ENCODE results near the gene GPR151.
"Not testable (repeated sequence)": the region's sequence is repeated elsewhere in the genome, so short reads cannot be mapped to it uniquely, and the experiment has no call there.

GPR151 gene

DNA sequence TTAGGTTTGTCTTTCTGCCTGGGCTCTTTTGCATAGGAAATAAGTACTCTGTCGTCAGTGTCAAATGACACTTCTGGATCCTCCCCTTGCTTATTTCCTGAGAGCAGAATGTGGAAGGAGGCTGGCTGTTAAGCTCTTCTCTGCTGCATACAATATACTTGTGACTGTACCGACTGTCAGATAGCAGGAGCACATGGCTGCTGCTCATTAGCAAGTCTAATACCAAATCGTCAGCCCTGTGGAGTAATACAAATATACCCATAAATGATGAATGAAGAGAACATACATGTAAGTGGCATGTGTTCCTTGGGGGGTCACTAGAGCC, at the start of gene GPR151:
TSS of gene GPR151 (minus strand) at position 40 of the 325 bp plus-strand sequence. CDS start 77 bp downstream, outside the sequence.
- Histone ChIP-seq H3K4me1 (ENCODE audit: control insufficient read depth, insufficient read depth, low read length) (peaks cover 8% of the 10 kb centered on the region), H3K9ac (ENCODE audit: low read length) (no peak within 1 kb of the TSS), H3K27me3 (ENCODE audit: control insufficient read depth, insufficient read depth, low read length) (no peaks in the 10 kb centered on the region), H3K4me3 (ENCODE audit: low read depth, low read length) (no peak within 1 kb of the TSS), H3K36me3 (ENCODE audit: control insufficient read depth, insufficient read depth, low read length) (peaks cover 15% of the 10 kb centered on the region), H3K9me3 (ENCODE audit: control insufficient read depth, insufficient read depth, low read depth, low read length) (no peaks in the 10 kb centered on the region), H3K27ac (ENCODE audit: low read depth, low read length) (no peak within 1 kb of the TSS)

DNA sequence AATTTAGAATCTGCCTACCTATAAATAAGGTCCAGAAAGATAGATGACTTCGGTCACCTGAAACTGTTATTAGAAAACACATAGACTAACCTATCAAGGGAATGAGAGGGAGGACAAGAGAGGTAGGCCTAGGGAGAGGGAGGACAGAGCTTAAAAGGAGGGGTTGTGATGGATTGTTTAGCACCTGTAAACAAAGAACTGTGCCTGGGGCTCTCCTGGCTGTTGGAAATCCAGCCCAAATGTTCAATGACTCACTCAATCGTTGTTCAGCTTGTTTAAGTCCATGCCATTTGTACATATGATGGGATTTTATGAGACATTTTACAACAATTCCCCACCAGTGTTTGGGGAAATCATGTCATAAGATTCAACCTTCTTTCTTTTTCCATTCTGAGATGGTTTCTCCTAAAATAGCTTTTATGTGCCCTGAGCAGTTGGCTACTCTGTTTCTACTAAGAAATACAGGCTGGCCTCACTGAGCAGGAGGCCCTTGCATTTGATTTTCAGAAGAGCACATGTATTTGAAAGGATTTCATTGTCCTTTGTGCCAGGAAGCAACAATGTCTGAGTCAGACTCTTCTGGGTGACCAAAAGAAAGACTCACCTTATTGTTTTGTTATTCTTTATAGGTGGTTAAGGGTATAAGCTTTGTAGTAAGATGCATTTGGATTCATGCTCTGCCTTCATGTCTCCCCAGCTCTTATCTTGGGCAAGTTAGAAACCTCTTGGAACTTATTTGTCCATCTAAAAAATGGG, 48.2 kb upstream of the GPR151 start:
- no peaks in the 10 kb centered on the region for H3K27me3 ChIP-seq (ENCODE audit: control insufficient read depth, insufficient read depth, low read length)
- H3K27ac ChIP-seq (ENCODE audit: low read depth, low read length): no peak overlapping the region
- H3K9ac ChIP-seq (ENCODE audit: low read length): no peak overlapping the region
- no peaks in the 10 kb centered on the region for H3K36me3 ChIP-seq (ENCODE audit: control insufficient read depth, insufficient read depth, low read length)
- peaks cover 27% of the 10 kb centered on the region for H3K4me1 ChIP-seq (ENCODE audit: control insufficient read depth, insufficient read depth, low read length)
- H3K9me3 ChIP-seq (ENCODE audit: control insufficient read depth, insufficient read depth, low read depth, low read length): no peaks in the 10 kb centered on the region
- H3K4me3 ChIP-seq (ENCODE audit: low read depth, low read length): no peak overlapping the region

DNA sequence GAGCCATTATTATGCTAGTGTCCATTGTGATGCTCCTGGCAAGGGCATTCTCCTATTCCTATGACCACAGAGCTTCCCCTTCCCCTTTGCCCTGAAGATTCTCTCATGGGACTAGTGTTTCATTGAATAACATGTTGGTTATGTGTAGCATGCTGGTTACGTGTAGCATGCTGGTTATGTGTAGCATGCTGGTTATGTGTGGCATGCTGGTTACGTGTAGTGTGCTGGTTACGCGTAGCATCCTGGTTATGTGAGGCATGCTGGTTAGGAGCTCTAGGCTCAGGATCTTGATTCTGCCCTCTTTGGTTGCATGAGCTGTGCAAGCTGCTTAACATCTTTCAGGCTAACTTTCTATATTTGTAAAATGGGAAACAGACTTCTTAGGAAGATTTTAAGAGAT, 46.5 kb upstream of the GPR151 start:
- H3K9ac ChIP-seq (ENCODE audit: low read length): no peak overlapping the region

DNA sequence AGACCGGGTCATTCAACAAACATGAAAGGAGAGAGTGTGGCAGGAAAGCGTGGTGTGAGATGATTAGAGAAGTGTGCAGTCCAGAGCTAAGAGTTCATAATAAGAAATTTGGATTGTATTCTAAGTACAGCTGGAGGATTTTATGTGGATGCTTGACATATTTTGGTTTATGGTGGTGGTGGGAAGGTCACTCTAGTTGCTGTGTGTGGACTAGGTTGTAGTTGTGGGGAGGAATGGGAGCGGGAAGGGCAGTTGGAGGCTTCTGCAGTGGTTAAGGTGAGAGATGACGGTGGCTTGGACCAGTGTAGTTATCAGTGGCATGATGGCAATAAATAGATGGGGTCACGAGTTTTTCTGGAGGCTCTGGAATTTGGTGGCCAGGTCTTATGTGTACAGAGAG, 45.7 kb upstream of the GPR151 start:
- no peak overlapping the region for H3K9ac ChIP-seq (ENCODE audit: low read length)
- H3K27ac ChIP-seq (ENCODE audit: low read depth, low read length): no peak overlapping the region
- H3K27me3 ChIP-seq (ENCODE audit: control insufficient read depth, insufficient read depth, low read length): no peaks in the 10 kb centered on the region
- H3K9me3 ChIP-seq (ENCODE audit: control insufficient read depth, insufficient read depth, low read depth, low read length): peaks cover 10% of the 10 kb centered on the region
- H3K4me3 ChIP-seq (ENCODE audit: low read depth, low read length): no peak overlapping the region
- no peaks in the 10 kb centered on the region for H3K36me3 ChIP-seq (ENCODE audit: control insufficient read depth, insufficient read depth, low read length)
- peaks cover 27% of the 10 kb centered on the region for H3K4me1 ChIP-seq (ENCODE audit: control insufficient read depth, insufficient read depth, low read length)

More for the DNA sequence above, 46.5 kb upstream of the GPR151 start:
- Histone ChIP-seq H3K9me3 (ENCODE audit: control insufficient read depth, insufficient read depth, low read depth, low read length) (peaks cover 3% of the 10 kb centered on the region; the same call in 1 of the 2 replicates), H3K27ac (ENCODE audit: low read depth, low read length) (no peak overlapping the region), H3K4me3 (ENCODE audit: low read depth, low read length) (no peak overlapping the region), H3K36me3 (ENCODE audit: control insufficient read depth, insufficient read depth, low read length) (no peaks in the 10 kb centered on the region), H3K4me1 (ENCODE audit: control insufficient read depth, insufficient read depth, low read length) (peaks cover 27% of the 10 kb centered on the region), H3K27me3 (ENCODE audit: control insufficient read depth, insufficient read depth, low read length) (no peaks in the 10 kb centered on the region)

DNA sequence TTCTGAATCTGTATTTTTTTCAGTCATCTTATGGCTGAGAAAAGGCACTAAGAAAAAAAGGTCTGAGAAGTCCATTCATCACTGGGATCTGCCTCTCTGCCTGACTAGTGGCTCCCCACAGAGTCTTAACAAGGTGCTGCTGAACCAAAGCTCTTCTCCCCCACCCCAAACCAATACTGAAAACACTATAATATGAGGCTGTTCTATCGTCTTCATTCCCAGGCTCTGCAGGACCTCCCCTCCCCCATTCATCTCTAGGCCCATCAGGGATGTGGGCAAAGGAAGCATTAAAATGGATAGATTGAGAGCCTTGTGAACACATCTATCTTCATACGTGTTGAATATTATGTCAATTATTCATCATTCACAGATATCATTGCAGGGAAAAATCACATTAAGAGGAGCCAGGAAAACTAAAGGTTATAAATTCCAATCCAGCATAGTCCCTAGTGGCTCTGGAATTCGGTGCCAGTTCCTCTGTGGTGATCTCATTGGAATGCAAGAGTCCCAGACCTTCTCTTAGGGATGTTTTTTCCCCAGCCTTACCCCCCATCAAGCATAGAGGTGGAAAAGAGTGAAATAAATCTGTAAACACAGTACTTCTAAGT, 44.3 kb upstream of the GPR151 start:
- Histone ChIP-seq H3K36me3 (ENCODE audit: control insufficient read depth, insufficient read depth, low read length) (no peaks in the 10 kb centered on the region), H3K27ac (ENCODE audit: low read depth, low read length) (no peak overlapping the region; the same call in 1 of the 2 replicates), H3K27me3 (ENCODE audit: control insufficient read depth, insufficient read depth, low read length) (no peaks in the 10 kb centered on the region), H3K9ac (ENCODE audit: low read length) (no peak overlapping the region), H3K9me3 (ENCODE audit: control insufficient read depth, insufficient read depth, low read depth, low read length) (peaks cover 16% of the 10 kb centered on the region), H3K4me3 (ENCODE audit: low read depth, low read length) (no peak overlapping the region), H3K4me1 (ENCODE audit: control insufficient read depth, insufficient read depth, low read length) (peaks cover 27% of the 10 kb centered on the region)

DNA sequence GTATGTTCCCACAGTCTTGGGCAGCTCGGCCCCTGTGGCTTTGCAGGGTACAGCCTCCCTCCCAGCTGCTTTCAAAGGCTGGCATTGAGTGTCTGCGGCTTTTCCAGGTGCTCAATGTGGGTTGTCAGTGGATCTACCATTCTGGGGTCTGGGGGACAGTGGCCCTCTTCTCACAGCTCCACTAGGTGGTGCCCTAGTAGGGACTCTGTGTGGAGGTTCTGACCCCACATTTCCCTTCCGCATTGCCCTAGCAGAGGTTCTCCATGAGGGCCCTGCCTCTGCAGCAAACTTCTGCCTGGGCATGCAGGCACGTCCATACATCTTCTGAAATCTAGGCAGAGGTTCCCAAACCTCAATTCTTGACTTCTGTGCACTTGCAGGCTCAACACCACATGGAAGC, 40.9 kb upstream of the GPR151 start:
- H3K36me3 ChIP-seq (ENCODE audit: control insufficient read depth, insufficient read depth, low read length); H3K27ac ChIP-seq (ENCODE audit: low read depth, low read length); H3K27me3 ChIP-seq (ENCODE audit: control insufficient read depth, insufficient read depth, low read length); H3K9ac ChIP-seq (ENCODE audit: low read length); H3K4me3 ChIP-seq (ENCODE audit: low read depth, low read length): not testable (repeated sequence)
- H3K4me1 ChIP-seq (ENCODE audit: control insufficient read depth, insufficient read depth, low read length): peaks cover 15% of the 10 kb centered on the region
- H3K9me3 ChIP-seq (ENCODE audit: control insufficient read depth, insufficient read depth, low read depth, low read length): peaks cover 16% of the 10 kb centered on the region

DNA sequence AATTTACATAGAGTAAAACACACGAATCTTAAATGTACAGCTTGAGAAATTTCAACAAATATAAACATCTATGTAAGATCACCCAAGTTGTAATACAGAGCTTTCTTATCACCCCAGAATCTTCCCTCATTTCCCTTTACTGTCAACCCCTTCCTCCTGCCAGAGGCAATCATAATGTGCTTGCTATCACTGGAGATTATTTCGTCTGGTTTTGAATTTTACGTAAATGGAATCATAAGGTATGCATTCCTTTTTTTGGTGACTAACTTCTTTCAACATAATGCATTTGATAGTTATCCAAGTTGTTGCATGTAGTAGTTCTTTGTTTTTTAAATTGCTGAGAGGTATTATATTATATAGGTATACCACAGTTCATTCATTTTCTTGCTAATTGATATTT, 37.5 kb upstream of the GPR151 start:
- no peaks in the 10 kb centered on the region for H3K36me3 ChIP-seq (ENCODE audit: control insufficient read depth, insufficient read depth, low read length)
- H3K9ac ChIP-seq (ENCODE audit: low read length): no peak overlapping the region
- H3K27me3 ChIP-seq (ENCODE audit: control insufficient read depth, insufficient read depth, low read length): no peaks in the 10 kb centered on the region
- H3K9me3 ChIP-seq (ENCODE audit: control insufficient read depth, insufficient read depth, low read depth, low read length): peaks cover 14% of the 10 kb centered on the region
- no peak overlapping the region for H3K27ac ChIP-seq (ENCODE audit: low read depth, low read length)
- H3K4me1 ChIP-seq (ENCODE audit: control insufficient read depth, insufficient read depth, low read length): no peaks in the 10 kb centered on the region
- H3K4me3 ChIP-seq (ENCODE audit: low read depth, low read length): no peak overlapping the region

DNA sequence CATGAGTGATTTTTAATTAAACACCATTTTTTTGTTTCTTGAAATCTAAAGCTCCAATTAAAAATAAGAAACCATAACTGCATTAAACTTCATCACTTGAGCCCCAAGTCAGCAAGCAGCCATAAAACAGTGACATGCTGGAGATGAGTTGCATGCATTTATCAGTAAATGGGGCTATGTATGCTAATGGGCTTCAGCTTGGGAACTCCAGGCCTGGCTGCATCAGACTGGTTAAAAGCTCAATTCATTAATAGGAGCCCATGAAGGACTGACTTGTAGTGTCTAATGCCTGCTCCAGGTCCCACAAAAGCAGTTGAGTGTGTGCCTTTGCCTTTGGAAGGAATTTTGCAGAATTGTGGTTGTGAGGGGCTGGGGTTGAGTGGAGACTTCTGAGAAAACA, 33.6 kb upstream of the GPR151 start:
- no peaks in the 10 kb centered on the region for H3K36me3 ChIP-seq (ENCODE audit: control insufficient read depth, insufficient read depth, low read length)
- no peaks in the 10 kb centered on the region for H3K9me3 ChIP-seq (ENCODE audit: control insufficient read depth, insufficient read depth, low read depth, low read length)
- H3K27ac ChIP-seq (ENCODE audit: low read depth, low read length): no peak overlapping the region
- no peaks in the 10 kb centered on the region for H3K4me1 ChIP-seq (ENCODE audit: control insufficient read depth, insufficient read depth, low read length)
- H3K27me3 ChIP-seq (ENCODE audit: control insufficient read depth, insufficient read depth, low read length): no peaks in the 10 kb centered on the region
- no peak overlapping the region for H3K9ac ChIP-seq (ENCODE audit: low read length)
- no peak overlapping the region for H3K4me3 ChIP-seq (ENCODE audit: low read depth, low read length)

DNA sequence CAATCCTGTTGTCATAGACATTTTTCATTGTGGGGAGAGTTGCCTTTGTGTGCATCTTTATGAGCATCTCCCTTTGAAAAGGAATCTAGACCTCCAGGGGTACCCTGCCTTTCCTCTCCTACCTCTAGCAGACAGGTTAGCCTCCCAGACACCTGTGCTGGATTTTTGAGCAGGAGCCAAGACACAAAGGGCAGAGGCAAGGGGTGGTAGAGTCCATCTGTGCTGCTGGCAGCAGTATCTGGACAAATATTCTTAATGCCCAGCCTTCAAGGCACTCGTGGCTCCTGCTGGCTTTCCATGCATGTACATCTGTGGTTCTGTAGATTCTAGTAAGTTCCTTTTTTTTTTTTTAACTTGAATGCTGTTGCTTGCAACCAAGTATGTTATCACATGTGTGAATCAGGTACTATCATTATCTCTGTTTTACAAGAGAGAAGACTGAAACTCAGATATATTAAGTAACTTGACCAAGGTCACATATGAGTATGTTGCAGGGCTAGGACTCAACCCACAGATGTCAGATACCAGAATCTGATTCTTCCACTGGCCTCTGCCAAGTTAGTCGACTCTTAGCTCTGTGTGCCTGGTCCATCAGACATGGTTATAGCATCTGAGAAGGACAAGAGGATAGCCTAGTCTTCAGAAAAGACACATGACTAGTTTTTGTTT, 32.9 kb upstream of the GPR151 start:
- Histone ChIP-seq H3K4me1 (ENCODE audit: control insufficient read depth, insufficient read depth, low read length) (no peaks in the 10 kb centered on the region), H3K4me3 (ENCODE audit: low read depth, low read length) (no peak overlapping the region), H3K36me3 (ENCODE audit: control insufficient read depth, insufficient read depth, low read length) (no peaks in the 10 kb centered on the region), H3K27ac (ENCODE audit: low read depth, low read length) (no peak overlapping the region), H3K27me3 (ENCODE audit: control insufficient read depth, insufficient read depth, low read length) (no peaks in the 10 kb centered on the region), H3K9ac (ENCODE audit: low read length) (no peak overlapping the region), H3K9me3 (ENCODE audit: control insufficient read depth, insufficient read depth, low read depth, low read length) (no peaks in the 10 kb centered on the region)

DNA sequence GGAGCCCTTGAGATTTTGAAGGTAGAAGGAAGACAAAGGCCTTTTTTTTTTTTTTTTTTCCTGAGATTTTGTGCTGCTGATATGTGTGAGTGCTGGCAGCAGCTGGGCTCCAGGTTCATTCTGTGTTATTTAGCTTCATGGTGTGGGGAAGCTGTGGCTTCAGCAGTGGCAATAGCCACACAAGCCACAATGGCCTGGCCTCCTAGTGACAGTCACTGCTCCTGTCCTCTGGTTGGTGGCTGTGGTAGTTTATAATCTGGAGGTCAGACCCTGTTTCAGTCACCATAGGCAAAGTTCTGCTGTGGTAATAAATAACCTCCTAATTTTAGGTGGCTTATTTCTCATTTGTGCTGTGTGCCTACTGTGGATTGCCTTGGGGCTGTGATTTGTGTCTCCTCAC, 28.2 kb upstream of the GPR151 start:
- no peak overlapping the region for H3K9ac ChIP-seq (ENCODE audit: low read length)

More for the DNA sequence above, 28.2 kb upstream of the GPR151 start:
- H3K27me3 ChIP-seq (ENCODE audit: control insufficient read depth, insufficient read depth, low read length): no peaks in the 10 kb centered on the region
- H3K4me1 ChIP-seq (ENCODE audit: control insufficient read depth, insufficient read depth, low read length): no peaks in the 10 kb centered on the region
- H3K36me3 ChIP-seq (ENCODE audit: control insufficient read depth, insufficient read depth, low read length): no peaks in the 10 kb centered on the region
- H3K4me3 ChIP-seq (ENCODE audit: low read depth, low read length): no peak overlapping the region
- H3K27ac ChIP-seq (ENCODE audit: low read depth, low read length): no peak overlapping the region
- H3K9me3 ChIP-seq (ENCODE audit: control insufficient read depth, insufficient read depth, low read depth, low read length): no peaks in the 10 kb centered on the region

Data from HUES6 (cell line).